Breast epithelium (tissue), 3 donors: ENCODE data around the gene RIMBP2.

Experiments
- CTCF ChIP-seq, 3 donors: fragments of 450-650 bp; IDR thresholded peaks; one replicate each; pipeline ENCODE4 v1.5.1; 2016 to 2017; ENCODE audit warnings: antibody characterized with exemption in 3 of 3, mild to moderate bottlenecking in 3 of 3, moderate library complexity in 3 of 3
- POLR2A ChIP-seq: fragments of 450-650 bp; IDR thresholded peaks from one replicate; pipeline ENCODE4 v1.6.1; 2016; ENCODE audit warnings: antibody characterized with exemption, mild to moderate bottlenecking, moderate library complexity

GRCh38 chr12:130645751-130646150 lies 70.3 kb downstream of the RIMBP2 start:
- TF ChIP-seq CTCF (IDR thresholded peaks at IDR 0.05) (no peak), POLR2A (no peak)
